GM21717 (cell line): Measurements from ENCODE around the gene ETFA.

Experiments used
- ATAC-seq: cut with Tn5 transposase; IDR thresholded peaks from one replicate; pipeline ENCODE4 v1.9.1; 2021; ENCODE audit warnings: mild to moderate bottlenecking, moderate library complexity; ENCODE audit not compliant: unreplicated experiment

Gene ETFA

DNA sequence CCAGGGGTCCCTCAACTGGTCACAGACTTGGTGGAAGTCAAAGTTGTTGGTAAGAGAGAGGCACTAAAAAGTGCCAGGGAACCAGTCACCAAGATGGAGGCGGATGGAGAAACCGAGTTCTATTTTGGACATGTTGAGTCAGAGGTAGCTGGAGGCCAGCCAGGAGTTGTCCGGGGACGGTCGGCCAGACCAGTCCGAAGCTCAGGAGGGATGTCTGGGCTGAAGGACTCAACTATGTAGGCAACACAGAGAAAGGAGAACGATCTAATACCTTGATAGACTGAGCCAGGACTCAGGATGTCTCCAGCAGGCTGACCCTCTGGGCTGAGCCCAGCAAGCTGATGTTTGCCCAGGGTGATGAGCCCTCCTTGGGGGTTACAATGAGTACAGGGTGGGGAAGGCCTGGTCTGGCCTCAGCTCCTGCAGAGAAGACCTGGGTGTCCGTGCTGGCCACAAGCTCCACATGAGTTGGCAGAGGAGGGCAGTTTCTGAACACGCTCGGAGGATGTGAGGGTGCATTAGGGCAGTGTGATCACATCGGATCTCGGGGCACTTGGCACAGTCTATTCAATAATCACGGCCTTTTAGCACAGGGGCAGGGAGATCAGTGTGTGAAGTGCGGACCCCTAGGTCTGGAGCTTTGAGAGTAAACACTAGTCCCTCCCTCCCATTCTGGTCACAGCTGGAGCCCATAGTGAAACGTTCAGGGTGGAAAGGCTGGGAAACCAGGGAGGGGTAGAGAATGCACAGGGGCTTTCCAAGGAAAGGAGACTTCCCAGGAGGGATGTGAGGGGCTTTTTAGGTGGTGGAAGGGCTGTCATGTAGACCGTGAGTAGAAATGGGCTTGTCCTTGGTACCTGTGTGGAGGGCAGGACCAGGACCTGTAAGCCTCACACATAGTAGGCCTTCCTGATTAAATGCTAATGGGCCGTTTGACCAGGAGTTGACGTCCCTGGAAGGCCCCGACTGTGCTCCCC, 111.9 kb downstream of the ETFA start:
- ATAC-seq = no peak

DNA sequence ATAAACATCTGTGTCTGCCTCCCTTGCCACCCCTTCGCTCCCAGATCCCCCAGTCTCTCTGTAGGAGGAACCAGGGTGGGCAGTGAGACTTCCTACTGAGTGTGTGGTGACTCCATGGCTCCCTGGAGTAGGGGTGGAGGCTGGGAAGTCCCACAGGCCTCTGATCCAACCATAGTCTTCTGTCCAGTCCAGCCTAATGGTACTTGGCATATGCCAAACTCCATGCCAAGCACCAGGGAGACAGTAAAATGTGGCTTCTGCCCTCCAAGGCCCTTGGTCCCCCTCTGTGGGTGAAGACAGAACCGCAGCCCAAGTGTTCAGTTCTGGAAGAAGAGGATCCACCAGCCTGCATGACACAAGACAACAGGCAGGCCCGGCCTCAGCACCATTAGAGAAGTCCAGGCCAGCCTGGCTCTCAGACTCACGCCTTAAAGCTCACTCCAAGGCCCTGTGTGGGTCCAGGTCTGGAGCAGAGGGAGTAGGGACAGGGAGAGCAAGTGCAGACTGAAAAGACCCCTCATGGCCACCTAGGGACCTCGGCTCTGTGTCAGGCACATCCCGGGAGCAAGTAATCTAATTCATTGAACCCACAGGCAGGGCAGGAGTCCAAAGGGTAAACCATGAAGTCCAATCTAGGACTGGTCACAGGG, 112.7 kb downstream of the ETFA start:
- ATAC-seq = no peak

DNA sequence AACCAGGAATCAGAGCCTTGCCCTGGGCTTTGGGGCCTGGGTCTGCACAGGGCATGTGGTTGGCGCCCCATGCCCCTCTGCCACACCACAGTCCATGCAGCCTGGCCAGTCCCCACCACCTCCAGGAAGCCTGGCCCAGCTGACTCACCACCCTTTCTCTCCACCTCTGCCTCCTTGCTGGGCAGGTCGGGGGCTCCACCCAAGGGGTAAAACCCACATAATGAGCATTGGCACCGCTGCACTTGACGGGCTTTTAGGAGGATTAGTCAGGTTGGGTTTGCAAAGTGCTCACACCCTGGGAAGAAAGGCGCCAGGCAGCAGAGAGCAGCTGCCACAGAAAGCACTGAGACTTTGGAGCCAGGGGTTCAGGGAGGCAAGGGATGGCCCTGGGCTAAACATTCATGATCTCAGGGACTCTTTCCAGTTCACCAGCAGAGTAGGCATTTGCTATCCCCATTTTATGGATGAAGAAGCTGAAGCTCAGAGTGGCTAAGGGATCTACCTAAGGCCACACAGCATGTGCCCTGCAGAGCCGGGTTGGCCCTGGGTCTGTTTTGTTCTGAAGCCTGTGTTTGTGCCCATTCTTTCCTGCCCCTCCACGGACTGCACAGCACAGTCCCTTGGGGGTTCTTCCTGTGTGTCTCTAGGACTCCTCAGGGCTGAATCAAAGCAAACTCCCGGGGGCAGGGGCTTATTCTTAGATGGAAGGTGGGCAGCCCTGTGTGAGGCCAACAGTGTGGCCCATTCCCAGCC, 113.4 kb downstream of the ETFA start:
- no peak for ATAC-seq

DNA sequence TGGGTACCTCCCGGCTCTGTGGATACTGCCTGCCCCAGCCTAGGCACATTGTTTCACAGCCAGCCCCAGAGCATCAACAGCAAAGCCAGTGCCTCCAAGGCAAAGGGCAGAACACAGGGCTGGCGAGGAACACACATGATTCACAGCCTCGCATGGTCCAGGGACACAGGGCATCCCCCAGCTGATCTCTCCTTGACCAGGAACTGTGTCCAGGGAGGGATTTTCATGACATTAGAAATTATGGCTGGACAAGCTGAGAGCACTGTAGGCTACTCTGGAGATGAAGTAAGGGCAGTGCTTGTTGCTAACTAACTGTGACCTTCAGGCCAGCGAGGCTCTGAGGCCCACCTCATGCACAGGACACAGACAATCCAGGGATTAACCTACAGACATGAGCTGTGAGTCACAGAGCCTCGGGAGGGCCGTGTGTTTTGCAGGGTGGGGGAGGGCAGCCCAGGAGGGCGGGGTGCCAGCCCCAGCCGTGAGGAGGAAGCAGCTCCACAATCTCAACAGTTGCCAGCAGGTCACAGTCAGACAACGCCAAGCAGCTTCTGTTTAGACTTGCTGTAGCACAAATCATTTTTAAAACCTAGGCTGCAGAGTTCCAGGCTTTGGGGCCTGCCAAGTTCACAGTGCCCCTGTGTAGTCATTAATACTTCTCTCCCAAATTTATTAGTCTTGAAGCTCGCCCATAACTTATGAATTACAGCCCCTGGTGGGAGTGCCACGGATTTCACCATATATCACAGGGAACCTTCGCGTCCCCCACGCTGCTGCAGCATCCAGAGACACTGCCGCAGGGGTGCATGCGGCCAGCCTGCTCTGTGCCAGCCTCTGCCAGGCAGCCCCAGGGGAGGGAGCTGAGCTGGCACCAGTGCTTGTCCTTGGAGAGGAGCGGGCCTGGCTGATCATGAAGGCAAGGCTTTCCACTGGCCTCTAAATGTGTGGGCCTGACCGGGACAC, 114.7 kb downstream of the ETFA start:
- no peak for ATAC-seq

DNA sequence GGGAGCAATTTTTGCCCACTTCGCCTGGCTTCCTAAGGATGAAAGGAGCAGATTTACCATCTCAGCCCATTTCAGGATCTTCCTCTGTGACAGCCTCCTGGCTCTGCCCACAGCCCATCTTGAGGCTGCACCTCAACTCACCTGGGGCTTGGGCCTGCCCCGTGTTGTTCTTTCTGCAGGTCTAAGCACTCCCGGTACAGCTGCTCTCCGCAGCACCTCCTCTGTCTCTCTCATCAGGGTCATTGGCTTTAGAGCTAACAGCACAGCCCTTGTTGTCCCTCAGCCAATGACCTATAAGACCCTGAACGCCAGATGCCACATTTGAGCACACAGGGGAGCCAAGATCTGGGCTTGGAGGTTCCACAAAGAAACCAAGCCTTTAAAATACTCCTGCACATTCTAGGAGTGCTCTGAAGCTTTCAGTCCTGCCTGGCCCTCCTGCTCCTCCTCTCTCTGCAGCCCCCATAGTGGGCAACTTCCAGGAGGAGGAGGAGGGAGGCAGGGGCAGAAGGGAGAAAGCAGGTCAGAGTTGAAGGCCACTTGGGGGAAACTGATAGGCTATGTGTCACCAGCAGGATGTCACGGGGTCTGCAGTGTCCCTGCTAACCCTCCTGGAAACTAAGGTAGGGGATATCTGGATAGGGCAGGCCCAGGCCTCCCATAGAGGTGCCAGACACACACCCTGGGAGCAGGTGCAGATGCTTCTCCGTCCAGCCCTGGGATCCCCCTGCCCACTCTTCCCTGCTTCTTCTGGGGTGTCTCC, 115.6 kb downstream of the ETFA start:
- ATAC-seq = no peak

DNA sequence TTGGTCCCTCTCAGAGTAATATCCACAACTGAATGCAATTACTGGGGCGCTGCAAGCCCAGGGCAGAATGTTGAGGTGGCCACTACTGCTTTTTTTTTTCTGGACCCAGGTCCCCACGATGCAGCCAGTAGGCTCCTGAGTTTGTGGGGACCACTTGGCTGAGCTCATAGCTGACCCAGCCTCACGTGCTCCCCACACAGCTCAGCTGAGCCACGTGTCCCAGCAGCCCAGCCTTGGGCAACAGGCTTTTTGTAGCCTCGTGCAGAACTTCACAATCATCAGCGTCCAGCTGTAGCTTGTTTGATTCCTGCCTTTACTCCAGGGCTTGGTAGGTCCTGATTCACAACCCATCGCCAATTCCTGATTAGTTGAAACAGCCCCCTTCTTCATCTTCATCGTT, 117.3 kb downstream of the ETFA start:
- no peak for ATAC-seq

DNA sequence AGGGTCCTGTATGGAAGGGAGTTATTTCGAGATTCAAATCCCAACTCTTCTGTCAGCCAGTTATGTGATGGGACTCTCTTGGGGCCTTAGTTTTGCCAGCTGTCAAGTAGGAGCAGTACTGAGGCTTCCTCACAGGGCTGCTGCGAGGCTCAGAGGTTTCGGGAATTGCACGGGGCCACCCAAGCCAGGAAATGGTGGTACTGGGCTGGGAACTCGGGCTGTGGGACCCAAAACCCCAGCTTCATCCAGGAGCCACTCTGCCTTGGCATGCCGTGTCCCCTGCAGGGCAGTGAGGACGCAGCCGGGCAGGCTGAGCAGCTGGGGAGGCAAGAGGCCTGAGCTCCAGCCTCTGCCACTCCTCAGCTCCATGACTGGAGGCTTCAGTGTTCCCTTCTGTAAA, 118.6 kb downstream of the ETFA start:
- no peak for ATAC-seq

DNA sequence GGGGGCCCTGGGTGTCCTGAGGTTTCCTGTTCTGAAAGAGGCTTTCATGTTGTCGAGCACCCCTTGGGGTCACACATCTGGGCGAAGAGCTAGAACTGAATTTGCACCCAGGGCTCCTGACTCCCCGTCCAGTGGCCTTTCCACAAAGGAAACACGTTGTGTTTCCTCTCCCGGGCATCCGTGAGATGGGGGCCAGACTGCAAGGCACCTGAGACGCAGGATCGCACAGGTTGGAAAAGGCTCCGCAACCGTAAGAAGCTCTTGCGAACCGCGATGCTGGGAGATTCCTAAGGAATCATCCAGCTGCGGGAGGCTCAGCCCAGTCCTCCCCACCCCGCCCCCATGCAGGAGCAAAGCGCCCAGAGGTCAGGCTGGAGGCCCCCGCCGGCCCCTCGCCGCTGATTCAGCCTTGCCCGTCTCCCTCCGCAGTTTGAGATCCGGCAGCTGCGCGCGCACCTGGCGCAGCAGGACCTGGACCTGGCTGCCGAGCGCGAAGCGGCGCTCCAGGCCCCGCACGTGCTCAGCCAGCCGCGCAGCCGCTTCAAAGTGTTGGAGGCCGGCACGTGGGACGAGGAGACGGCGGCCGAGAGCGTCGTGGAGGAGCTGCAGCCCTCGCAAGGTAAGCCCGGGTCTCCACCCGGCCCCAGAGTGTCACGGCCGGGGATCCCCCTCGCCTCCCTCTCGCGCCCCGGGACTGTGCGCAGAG, 119.6 kb downstream of the ETFA start:
- no peak for ATAC-seq

DNA sequence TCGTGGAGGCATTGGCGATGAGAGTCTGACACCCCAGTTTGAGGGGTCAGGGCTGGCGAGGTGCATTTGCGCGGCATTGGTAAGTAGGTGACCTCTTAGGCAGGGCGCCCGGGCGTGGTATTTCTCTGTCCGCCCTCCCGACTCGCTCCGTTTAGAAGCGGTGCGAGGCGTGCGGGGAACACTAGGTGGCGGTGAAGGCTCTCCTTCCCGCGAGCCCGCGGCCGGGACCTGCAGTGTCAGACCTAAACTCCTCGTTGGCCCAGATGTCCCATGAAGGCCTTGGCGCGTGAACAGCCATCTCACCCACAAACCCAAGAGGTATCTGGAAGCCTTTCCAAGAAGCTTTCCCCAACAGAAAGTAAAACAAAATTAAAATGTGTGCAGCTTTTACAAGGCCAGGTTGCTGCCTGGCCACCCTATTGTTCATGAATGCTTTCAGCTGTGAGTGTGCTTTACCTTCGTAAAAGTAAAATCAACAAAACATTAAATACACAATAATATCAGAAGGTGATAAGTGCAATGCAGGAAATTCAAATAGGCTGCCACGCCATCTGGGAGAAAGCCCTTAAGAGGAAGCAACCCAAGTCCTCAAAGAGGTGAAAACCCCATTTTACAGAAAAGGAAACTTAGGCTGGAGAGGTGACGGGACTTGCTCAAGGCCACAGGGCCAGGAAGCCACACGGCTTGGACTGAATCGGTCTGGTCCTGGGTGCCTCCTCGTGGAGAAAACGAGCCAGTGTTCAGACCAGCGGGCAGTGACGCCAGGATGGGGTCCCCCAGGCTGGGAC, 120.3 kb downstream of the ETFA start:
- ATAC-seq = peak; percentile 63

DNA sequence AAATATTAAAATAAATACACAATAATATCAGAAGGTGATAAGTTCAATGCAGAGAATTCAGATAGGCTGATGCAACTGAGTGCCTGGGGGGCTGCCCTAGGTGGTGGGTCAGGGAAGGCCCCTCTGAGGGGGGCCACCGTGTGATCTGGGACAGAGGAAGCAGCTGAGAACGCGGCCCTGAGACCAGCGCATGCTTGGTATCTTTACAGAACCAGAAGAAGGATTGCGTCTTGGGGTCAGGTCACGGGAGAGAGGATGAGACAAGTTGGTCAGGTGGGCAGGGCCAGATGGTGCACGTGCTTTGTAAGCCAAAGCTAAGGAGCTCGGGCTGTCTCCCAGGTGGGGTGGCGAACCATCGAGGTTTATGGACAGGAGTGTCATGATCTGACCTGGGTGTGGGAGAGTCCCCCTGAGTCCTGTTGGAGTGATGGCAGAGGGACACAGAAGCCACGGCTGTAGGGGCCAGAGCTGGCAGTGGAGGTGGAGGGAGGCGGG, 121.2 kb downstream of the ETFA start:
- ATAC-seq = no peak

DNA sequence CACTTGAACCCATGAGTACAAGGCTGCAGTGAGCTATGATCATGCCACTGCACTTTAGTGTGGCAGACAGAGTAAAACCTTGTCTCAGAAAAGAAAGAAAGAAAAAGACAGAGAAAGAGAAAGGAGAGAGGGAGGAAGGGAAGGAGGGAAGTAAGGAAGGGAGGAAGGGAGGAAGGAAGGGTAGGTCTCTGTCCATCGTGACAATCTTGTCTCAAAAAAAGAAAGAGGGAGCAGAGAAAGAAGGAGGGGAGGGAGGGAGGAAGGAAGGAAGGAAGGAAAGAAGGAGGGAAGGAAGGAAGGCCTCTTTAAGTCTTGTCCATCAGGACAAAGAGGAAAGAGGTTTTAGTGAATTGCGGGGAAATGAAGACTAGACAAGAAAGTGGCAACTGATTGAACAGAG, 122.2 kb downstream of the ETFA start:
- no peak for ATAC-seq

DNA sequence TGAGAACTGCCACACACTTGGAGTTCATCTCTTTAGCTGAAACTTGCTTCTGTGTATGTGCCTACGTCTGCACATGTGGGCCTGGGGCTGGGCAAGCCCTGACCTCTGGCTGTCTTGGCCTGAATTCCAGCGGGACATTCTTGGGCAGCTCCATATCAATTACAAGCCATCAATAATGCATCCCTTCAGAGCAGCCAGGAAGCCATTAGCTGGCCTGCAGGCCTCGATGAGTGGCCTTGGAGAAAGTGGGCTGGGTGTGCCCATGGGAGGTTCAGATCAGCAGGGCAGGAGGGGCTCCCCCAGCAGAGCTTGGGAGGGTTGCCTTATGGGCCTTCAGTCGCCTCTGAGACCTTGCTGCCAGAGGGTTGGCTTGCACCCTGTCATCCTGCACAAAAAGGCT, 124.1 kb downstream of the ETFA start:
- ATAC-seq = no peak

DNA sequence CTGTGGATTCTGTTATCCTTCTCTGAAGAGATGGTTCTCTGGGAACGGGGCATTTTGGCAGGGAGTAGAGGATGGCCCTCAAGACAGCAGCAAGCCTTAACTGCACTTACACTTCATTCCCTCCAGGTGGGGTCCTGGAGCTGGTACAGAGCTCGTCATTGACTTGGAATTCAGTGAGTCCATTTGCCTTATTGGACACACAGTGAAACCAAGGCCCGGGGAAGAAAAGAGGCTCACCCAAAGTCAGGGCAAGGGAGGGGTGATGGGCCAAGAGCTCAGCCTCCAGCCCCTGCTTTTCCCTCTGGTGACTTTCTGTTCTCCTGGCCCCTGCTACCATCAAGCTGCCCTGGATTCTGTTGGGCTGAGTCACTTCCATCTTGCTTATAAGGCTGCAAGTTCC, 125.6 kb downstream of the ETFA start:
- no peak for ATAC-seq

DNA sequence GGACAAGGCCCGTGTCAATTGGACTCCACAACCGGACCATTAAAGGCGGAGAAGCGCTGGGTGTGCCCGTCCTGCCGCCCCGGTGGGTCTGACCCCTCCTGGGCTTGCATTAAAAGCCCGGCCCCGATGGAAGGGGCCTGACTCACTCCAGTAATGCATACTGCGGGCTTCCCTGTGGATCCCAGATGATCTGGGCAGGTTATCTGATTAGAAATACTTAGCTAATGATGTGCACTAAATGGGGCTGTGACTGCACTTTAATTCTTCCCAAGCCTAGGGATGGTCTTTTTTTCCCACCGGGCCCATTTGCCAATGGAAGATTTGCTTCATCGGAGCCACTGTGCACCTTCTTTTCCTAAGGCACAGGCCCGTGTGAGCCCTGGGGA, 126.6 kb downstream of the ETFA start:
- no peak for ATAC-seq

DNA sequence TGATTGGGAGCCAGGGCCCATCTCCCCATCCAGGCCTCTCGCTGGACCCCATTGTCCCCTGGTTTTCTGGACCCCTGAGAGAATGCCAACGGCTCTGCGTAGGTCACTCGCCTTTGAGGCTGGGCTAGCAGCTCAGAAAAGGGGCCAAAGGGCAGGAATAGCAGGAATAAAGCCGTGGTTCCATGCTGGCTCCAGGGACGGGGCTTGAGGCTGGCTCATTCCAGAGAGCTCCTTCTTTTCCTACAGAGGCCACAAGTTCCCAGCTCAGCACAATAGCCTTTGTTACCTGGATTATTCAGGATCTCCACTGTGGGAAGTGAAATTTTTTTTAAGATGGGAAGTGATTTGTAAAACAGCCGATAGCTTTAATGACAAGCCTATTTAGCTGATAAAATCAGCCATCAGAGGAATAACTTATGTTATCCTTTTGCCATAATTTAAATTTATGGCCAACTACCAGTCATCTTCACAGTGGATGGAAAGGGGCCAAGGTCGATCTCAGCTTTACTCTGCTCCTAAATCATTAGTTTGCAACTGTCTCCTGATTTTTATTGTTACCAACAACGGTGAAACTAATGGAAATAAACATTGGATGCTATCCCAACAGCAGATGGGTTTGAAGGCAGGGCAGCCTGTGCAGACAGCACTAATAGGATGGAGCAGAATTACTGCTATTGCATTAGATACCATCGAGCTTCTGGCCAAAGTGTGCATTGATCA, 127.2 kb downstream of the ETFA start:
- ATAC-seq = no peak

DNA sequence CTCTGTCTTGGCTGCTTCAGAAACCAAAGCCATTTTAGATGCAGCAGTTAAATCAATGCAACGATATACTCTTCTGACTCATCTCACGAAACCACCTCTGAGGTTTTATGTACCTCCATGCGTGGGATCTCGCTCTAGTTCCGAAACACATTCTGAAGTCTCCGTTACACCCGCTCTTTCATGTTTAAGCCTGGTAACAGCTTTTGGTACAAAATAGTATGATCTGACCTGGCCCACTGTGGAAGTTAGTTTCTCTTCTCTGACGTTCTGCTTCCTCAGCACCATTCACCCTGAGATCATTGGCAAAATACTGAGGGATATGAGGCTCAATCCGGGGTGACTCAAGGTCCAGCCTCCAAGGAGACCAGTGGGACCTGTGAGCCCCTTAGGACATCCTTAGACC, 129.6 kb downstream of the ETFA start:
- ATAC-seq = peak; percentile 80

DNA sequence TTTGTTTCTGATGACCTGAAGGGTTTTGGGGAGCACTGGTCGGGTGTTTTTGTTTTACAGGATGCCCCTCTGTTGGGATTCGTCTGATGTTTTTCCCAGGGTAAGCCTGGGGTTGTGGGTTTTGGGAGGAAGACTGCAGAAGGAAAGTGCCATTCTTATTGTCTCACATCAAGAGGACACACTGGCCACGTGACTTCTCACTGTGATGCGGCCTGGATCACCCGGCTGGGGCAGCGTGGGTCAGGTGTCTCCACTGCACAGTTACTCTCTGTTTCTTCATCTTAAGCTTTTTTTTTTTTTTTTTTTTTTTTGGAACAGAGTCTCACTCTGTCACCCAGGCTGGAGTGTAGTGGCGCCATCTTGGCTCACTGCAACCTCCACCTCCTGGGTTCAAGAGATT, 130.9 kb downstream of the ETFA start:
- ATAC-seq = no peak

DNA sequence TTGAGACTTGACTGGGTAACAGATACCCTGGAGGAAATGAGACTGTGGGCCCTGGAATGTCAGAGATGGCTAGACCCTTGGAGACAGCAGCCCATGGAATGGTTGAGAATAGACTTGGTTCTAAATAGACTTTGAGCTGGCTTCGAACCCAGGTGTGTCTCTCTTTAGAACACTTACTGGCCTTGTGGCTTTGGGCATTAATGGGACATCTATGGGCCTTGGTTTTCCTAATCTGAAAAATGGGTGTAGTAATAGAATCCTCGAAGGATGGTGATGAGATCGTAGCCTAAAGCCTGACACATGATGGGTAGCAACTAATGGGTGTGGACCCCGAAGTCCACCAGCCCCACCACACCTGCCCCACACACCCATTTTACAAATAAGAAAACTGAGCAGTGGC, 132.2 kb downstream of the ETFA start:
- no peak for ATAC-seq
